CD1c-positive myeloid dendritic cell (primary cell): Measurements from ENCODE around the gene WDR91.
"Not testable (repeated sequence)": the region's sequence is repeated elsewhere in the genome, so short reads cannot be mapped to it uniquely, and the experiment has no call there.

Experiments
- DNase-seq: peaks from one replicate; pipeline ENCODE4 v3.0.0-alpha.2; 2016; ENCODE audit errors: extremely low spot score

The WDR91 gene

GRCh38 chr7:135179321-135179925 is 31.9 kb downstream of the WDR91 start:
- DNase-seq = no peak

DNA sequence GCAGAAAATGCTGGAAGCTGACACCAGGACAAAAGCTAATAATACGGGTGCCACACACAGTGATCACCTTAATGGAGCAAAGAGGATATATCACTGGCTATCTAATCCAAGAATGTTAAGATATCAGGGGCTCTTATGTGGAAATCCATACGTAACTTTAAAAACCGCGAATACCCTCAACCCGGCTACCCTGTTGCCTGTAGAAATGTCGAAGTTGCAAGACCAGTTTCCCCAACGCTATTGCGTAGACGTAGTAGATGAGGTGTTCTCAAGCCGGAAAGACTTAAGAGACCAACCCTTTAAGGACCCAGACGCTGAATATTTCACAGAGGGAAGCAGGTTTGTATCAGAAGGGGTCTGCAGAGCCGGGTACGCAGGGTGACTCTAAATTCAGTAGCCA is 33.0 kb downstream of the WDR91 start:
- DNase-seq = no peak

DNA sequence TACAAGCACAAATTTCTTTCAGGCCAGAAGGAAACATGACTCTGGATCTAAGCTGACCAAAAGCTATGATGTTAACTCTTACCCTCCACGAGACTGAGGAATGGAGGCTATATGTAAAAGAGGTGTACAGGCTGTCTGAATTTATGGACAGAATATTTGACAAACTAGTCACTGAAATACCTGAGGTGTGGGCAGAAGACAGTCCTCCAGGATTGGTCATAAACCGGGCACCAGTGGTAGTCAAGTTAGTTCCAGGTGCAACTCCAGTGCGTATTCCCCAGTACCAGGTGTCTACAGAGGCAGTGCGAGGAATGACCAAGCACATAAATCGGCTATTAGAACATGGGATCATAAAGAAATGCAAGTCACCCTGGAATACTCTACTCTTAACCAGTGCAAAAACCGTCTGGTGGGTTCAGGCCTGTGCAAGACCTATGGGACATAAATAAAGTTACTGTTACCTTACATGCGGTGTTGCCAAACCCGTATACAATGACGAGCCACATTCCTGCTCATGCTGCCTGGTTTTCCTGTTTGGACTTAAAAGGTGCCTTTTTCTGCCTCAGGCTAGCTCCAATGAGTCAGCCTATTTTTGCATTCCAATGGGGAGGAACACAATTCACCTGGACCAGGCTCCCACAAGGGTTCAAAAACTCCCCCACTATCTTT is 34.2 kb downstream of the WDR91 start:
- no peak for DNase-seq

DNA sequence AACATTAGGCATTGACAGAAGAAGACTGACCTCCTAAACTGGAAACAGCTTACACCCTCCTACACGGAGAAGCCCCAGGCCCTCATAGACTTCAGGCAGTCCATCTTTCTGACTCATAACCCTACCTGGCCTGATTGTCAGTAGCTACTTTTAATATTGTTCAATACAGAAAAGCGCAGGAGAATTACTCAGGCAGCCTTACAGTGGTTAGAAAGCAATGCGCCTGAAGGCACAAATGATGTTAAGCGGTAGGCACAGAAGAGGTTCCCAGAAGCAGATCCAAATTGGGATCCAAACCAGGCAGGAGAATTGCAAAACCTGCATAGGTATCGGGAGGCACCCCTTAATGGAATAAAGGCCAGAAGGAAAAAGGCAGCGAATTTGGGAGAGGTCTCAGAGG is 35.4 kb downstream of the WDR91 start:
- no peak for DNase-seq

DNA sequence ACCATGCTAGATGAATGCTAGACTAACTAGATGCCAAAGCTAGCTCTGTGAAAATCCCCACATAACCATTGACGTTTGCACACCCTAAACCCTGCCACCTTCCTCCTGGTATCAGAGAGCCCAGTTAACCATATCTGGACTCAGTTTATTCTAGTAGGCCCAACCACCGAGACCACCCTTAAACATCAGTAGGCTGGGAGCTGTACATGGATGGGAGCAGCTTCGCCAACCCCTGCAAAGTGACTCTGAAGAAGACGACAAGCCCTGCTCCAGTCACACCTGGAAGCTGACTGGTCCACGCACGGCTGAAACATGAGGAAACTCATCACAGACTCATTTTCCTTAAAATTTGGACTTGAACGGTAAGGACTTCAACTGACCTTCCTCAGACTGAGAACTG is 36.4 kb downstream of the WDR91 start:
- no peak for DNase-seq

GRCh38 chr7:135173916-135174315 is 37.4 kb downstream of the WDR91 start:
- DNase-seq = not testable (repeated sequence)

- not testable (repeated sequence) for DNase-seq
Observed at GRCh38 chr7:135171581-135172291, 39.6 kb downstream of the WDR91 start.

DNA sequence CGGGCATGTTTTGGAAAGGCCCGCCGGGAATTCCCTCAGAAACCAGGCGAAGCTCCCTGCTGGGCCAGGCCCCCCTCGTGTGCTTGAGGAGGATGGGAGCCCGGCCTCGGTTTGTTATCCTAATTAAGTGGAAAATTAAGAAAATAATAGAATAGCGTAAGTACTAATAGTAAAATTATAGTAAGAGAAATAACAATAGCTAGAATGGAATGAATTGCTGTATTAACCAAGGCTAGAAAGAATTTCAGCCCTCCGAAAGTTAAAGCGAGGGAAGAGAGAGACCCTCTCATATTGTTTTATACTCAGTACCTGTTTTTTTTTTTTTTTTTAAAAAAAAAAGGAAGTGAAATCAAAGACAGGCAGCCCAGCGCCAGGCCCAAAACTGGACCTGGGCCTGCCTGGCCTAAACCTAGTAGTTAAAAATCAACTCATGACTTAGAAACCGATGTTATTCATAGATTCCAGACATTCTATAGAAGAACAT is 40.3 kb downstream of the WDR91 start:
- DNase-seq = peak; percentile 15

DNA sequence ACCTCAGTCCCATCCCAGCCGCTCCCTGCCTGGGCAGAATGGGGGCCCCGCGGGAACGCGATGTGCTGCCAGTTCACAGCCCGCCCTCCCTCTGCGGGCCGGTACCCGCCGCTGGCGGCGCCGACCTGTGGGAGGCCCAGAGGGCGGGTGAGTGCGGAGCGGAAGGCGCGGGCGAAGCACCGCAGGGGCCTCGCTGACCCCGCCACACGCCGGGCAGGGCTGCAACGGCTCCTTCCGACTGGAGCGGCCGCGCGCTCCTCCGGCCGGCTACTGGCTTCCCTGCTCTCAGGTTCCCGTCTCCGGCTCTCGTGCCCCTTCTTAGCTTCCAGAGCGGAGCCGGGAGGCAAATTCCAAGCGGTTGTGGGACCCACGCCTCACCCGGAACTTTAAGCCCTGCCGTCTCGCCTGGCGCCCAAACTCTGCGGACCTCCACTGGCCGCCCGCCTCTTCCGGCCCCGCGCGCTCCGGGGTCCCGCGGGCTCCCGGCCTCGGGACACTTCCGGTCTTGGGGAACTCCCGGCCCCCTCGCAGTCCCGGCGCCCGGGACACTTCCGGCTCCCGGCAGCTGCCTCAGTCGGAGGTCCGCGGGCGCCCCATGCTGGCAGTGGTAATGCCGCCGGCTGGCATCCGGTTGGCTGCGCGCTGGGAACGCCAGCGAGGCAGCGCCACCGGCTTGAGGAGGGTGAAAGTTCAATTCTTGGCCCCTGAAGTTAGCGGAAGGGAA is 40.9 kb downstream of the WDR91 start, which contains the start of gene CYREN:
Gene CYREN (minus strand): TSS at position 434 of the 724 bp plus-strand sequence. CDS start 1,785 bp downstream, outside the sequence.
- DNase-seq = peak; percentile 97

DNA sequence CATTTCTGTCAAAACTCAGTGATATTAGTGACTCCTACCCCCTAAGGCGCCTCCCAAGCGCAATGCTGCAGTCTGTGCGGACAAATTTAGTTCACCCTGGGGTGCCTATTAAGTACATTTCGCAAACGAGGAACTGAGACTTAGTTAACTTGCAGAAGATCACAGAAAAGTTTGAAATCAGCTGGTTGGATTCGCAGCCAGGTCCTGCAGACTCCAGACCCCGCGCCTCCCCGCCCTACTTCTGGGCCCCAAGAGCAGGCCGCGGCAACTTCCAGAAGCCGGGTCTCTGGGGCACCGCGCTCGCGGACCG is 41.4 kb downstream of the WDR91 start:
- peak; percentile 78 for DNase-seq

DNA sequence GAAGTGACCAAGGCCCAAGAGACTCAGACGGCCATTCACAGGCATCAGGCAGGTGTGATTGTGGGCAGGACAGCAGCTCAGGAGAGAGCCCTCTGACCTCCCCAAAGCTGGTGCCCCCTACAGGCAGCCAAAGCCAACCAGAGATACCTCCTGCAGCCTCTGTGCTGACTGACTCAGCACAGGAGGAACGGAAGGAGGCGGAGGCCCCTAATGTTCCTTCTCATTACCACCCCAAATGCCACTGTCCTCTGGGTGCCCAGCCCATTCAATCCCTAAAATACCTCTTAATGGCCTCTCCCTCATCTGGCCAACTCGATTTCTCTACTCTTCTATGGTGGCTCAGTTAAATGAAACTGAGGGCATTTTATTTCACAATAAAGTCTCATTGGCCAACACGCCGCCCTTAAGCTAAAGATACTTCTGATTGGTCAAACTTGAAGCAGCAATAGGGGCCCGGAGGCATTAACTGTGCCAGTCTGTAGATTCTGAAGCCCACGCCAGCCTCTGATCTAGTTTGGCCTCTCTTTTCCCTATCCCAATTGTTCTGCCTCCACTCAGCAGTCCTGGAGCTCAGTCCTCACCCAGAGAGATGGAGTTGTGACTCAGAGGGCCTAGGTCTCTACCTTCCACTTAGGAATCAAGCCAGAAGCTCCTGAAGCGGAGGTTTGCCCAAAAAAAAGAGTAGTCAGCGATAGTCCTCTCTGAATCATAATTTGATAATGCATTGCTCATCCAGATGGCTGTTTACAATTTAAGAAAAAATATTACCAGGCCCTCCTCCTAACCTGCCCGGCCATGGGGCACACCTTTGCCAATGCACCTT is 42.0 kb downstream of the WDR91 start:
- peak; percentile 36 for DNase-seq

GRCh38 chr7:135168489-135169140 is 42.7 kb downstream of the WDR91 start:
- DNase-seq = no peak

GRCh38 chr7:135168001-135168400 is 43.3 kb downstream of the WDR91 start:
- DNase-seq = peak; percentile 54

DNA sequence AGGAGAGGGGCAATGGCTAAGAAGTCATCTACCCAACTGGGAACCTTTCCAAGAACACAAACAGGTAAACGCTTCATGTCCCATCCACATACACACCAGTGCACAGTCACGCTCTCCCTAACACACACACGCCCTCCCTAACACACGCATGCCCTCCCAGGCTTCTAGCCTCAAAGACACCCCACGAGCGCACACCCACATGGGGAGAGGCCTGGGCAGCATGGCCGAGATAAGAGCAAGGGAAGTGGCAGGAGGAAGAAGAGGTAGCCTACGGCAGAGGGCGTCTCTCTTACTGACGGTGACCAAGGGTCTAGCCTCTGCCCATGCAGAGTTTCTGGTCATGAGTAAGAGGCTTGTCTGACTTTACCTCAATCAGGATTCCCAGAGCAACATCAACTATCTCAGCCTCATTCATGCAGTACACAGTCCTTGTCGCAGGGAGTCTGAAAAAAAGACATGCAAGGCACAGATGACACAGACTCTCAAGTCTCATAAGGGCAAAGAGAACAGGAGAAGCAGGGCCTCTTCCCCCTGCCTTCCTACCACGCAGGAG is 43.9 kb downstream of the WDR91 start:
- no peak for DNase-seq

- no peak for DNase-seq
Observed at GRCh38 chr7:135166338-135166990, 44.9 kb downstream of the WDR91 start.

- DNase-seq = no peak
Observed at GRCh38 chr7:135165862-135166261, 45.5 kb downstream of the WDR91 start.

GRCh38 chr7:135164357-135165061 is 46.8 kb downstream of the WDR91 start:
- DNase-seq = no peak

DNA sequence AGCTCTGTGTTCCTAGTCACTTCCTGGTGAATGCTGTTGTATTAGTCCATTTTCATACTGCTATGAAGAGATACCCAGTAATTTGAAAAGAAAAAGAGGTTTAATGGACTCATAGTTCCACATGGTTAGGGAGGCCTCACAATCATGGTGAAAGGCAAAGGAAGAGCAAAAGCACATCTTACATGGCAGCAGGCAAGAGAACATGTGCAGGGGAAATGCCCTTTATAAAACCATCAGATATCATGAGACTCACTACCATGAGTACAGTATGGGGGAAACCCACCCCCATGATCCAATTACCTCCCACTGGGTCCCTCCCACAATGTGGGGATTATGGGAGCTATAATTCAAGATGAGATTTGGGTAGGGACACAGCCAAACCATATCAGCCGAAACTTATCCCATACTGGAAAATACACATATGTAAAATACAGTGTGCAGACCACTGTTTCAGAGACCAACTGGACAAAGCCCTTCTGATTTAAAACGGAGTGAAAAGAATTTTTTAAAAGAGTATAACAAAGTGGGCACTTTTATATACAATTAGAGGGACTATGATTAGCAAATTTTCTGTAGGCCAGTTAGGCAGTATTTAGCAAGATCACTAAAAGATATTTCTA is 48.8 kb downstream of the WDR91 start:
- DNase-seq = no peak

- no peak for DNase-seq
Observed at GRCh38 chr7:135161669-135162068, 49.7 kb downstream of the WDR91 start.
